T47D (cell line): ENCODE results near the gene DCDC2C.

ENCODE experiments used
- DNase-seq, 2 experiments: peaks; one replicate each; pipeline versions ENCODE4 v3.0.0 to v3.0.0-alpha.2; 2011 to 2012; ENCODE audit warnings: low read depth in 1 of 2, low spot score in 1 of 2
- JUND ChIP-seq: IDR thresholded peaks from 2 replicates; pipeline ENCODE4 v1.6.1; 2012; ENCODE audit warnings: low read depth
- in situ Hi-C: cut with HindIII; loops from 2 replicates; pipeline ENCODE4 v1.10.0; 2016; ENCODE audit warnings: low sequenced_read_pairs, low pct_unique_long_range_greater_than_20kb

DCDC2C gene

GRCh38 chr2:3747826-3748225, 44.5 kb downstream of the DCDC2C start:
- in situ Hi-C loops: no loop called here
- DNase-seq: no peak
- TF ChIP-seq JUND: no peak

- in situ Hi-C loops: no loop called here
- no peak for DNase-seq
- no peak for TF ChIP-seq JUND
Measured at GRCh38 chr2:3749201-3749600, 45.8 kb downstream of the DCDC2C start.

- no peak for TF ChIP-seq JUND
- no peak for DNase-seq
- in situ Hi-C loops: no loop called here
Measured at GRCh38 chr2:3751251-3751650, 47.9 kb downstream of the DCDC2C start.

GRCh38 chr2:3751806-3752205, 48.4 kb downstream of the DCDC2C start:
- TF ChIP-seq JUND: no peak
- DNase-seq: no peak
- in situ Hi-C loops: no loop called here

GRCh38 chr2:3752376-3752775, 49.0 kb downstream of the DCDC2C start:
- no peak for TF ChIP-seq JUND
- in situ Hi-C loops: no loop called here
- no peak for DNase-seq

GRCh38 chr2:3753561-3753960, 50.2 kb downstream of the DCDC2C start:
- no peak for TF ChIP-seq JUND
- no peak for DNase-seq
- in situ Hi-C loops: no loop called here

- TF ChIP-seq JUND: no peak
- no peak for DNase-seq
- in situ Hi-C loops: no loop called here
Measured at GRCh38 chr2:3754280-3754679, 50.9 kb downstream of the DCDC2C start.

- DNase-seq: no peak
- TF ChIP-seq JUND: no peak
- in situ Hi-C loops: no loop called here
Measured at GRCh38 chr2:3754795-3755194, 51.4 kb downstream of the DCDC2C start.

- DNase-seq: no peak
Measured at GRCh38 chr2:3755277-3755676, 51.9 kb downstream of the DCDC2C start.

GRCh38 chr2:3756306-3756705, 52.9 kb downstream of the DCDC2C start:
- no peak for TF ChIP-seq JUND
- in situ Hi-C loops: no loop called here

More at GRCh38 chr2:3755277-3755676, 51.9 kb downstream of the DCDC2C start:
- in situ Hi-C loops: no loop called here
- TF ChIP-seq JUND: no peak

GRCh38 chr2:3758906-3759305, 55.5 kb downstream of the DCDC2C start:
- in situ Hi-C loops: no loop called here
- no peak for DNase-seq

More at GRCh38 chr2:3756306-3756705, 52.9 kb downstream of the DCDC2C start:
- DNase-seq: no peak

GRCh38 chr2:3759331-3759730, 56.0 kb downstream of the DCDC2C start:
- no peak for DNase-seq
- no peak for TF ChIP-seq JUND
- in situ Hi-C loops: no loop called here

More at GRCh38 chr2:3758906-3759305, 55.5 kb downstream of the DCDC2C start:
- TF ChIP-seq JUND: no peak

GRCh38 chr2:3759761-3760160, 56.4 kb downstream of the DCDC2C start:
- TF ChIP-seq JUND: no peak
- no peak for DNase-seq
- in situ Hi-C loops: no loop called here

- in situ Hi-C loops: no loop called here
- TF ChIP-seq JUND: no peak
- DNase-seq: no peak
Measured at GRCh38 chr2:3761272-3761671, 57.9 kb downstream of the DCDC2C start.
